AG10803 (cell line): Measurements from ENCODE around the gene RIMBP2.

Source experiments
- DNase-seq: peaks from one replicate; pipeline ENCODE4 v3.0.0; 2010; ENCODE audit warnings: low read depth
- H3K4me3 ChIP-seq: 2 replicates; pipeline ENCODE4 v1.5.1; 2011; ENCODE audit warnings: mild to moderate bottlenecking, low read length, control low read depth
- CTCF ChIP-seq: conservative IDR thresholded peaks from 2 replicates; pipeline ENCODE4 v1.5.1; 2011; ENCODE audit warnings: mild to moderate bottlenecking, low read length, control low read depth, inconsistent platforms

The RIMBP2 gene

GRCh38 chr12:130494736-130495135 is 221.4 kb downstream of the RIMBP2 start:
- no peak overlapping the region for H3K4me3 ChIP-seq
- DNase-seq, result no peak
- TF ChIP-seq CTCF, result no peak

GRCh38 chr12:130493951-130494350 is 222.1 kb downstream of the RIMBP2 start:
- H3K4me3 ChIP-seq, result no peak overlapping the region
- no peak for DNase-seq
- no peak for TF ChIP-seq CTCF

- no peak overlapping the region for H3K4me3 ChIP-seq
- no peak for TF ChIP-seq CTCF
Observed at GRCh38 chr12:130491421-130492357, 224.4 kb downstream of the RIMBP2 start.

GRCh38 chr12:130490674-130491073 is 225.4 kb downstream of the RIMBP2 start:
- TF ChIP-seq CTCF, result no peak
- no peak for DNase-seq

More at GRCh38 chr12:130491421-130492357, 224.4 kb downstream of the RIMBP2 start:
- no peak for DNase-seq

GRCh38 chr12:130489293-130489692 is 226.8 kb downstream of the RIMBP2 start:
- no peak overlapping the region for H3K4me3 ChIP-seq
- no peak for TF ChIP-seq CTCF
- no peak for DNase-seq

More at GRCh38 chr12:130490674-130491073, 225.4 kb downstream of the RIMBP2 start:
- no peak overlapping the region for H3K4me3 ChIP-seq

- TF ChIP-seq CTCF, result no peak
- no peak for DNase-seq
- no peak overlapping the region for H3K4me3 ChIP-seq
Observed at GRCh38 chr12:130488358-130488710, 227.8 kb downstream of the RIMBP2 start.
